ENCODE results near the gene PLD1.

The PLD1 gene

DNA sequence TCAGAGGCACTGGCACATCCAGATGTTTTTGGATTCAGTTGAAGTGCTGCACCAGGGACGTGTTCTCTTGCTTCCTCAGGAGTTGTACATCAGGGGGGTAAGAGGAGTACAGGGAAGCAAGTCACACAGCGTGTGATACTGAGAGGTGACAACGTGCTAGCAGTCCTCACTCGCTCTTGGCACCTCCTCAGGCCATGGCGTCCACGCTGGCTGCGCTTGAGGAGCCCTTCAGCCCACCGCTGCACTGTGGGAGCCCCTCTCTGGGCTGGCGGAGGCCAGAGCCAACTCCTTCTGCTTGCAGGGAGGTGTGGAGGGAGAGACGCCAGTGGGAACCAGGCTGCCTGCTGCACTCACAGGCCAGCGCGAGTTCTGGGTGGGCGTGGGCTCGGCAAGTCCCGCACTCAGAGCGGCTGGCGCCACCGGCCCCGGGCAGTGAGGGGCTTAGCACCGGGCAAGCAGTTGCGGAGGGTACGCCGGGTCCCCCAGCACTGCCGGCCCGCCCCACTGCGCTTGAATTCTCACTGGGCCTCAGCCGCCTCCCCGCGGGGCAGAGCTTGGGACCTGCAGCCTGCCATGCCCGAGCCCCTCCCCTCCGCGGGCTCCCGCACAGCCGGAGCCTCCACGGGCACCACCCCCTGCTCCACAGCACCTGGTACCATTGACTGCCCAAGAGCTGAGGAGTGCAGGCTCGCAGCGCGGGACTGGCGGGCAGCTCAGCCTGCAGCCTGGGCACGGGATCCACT, 64.5 kb downstream of the PLD1 start:
- no peak for DNase-seq (ENCODE audit: low read depth in 2 of 2)

DNA sequence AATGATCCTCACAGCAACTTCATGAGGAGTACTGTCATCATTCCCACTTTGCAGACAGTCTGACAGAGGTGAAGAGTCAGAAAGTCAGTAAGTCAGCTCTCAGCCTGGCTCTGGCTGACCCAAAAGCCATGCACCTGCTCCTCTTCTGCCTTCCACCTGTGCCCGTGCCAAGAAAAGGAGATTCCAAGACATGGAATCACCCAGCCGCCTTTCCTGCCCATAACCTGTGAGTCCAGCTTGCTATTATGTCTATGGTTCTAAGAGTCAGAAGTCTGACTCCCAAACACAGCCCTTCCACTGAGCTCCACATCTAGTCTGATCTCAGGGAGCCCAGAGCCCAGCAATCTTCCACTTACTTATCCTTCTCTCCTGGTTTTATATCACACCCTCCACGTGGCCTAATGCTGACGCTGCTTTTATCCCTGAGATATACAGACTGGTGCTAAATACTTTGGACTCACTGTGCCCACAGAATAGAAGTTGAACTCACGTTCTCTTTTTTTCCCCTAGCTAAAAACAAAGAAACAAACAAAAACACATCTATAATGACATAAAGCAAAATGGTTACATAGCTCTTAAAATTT, 66.0 kb downstream of the PLD1 start:
- no peak for DNase-seq (ENCODE audit: low read depth in 2 of 2)

DNA sequence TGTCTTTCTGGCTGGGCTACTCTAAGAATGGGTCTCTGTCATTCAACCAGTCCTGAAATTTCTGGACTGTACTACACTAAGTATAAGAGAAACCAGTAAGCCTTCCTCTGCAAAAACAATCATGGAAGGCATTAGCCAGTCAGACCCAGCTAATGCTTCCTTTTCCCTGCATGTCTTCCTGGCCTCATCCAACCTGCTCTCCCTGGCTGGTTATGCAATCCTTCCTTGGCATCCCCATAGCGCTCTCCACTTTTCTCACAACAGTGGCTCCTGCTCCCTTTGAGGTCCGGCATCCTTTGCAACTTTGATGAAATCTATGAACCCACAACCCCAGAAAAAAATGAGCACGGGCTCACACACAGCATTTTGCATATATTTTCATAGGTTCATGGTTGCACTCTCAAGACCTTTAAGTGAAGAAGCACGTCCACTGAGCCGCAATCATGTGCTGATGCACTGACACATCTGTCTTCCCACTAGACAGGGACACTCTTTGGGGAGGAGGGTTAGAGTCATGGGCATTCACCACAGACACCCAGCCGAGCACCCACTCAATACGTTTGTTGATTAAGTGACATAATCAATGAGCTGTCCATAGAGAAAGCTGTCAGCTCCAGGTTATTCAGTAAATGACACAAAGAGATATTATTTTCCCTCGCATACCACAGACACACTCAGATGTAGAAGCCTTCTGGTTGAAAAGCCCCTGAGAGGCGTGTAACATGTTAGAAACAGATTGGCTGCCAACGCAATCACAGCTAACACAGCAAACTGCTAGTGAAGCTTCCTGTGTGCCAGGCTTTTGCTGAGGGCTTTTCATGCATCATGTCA, 66.7 kb downstream of the PLD1 start:
- no peak for DNase-seq (ENCODE audit: low read depth in 2 of 2)

GRCh38 chr3:171741377-171741776, 68.9 kb downstream of the PLD1 start:
- no peak for DNase-seq (ENCODE audit: low read depth in 2 of 2)

- no peak for DNase-seq (ENCODE audit: low read depth in 2 of 2)
These were observed 73.7 kb downstream of the PLD1 start for GRCh38 chr3:171736556-171736955.

- DNase-seq (ENCODE audit: low read depth in 2 of 2) = no peak
These were observed 76.7 kb downstream of the PLD1 start for GRCh38 chr3:171733561-171733960.

- DNase-seq (ENCODE audit: low read depth in 2 of 2) = no peak
These were observed 77.5 kb downstream of the PLD1 start for GRCh38 chr3:171732756-171733155.

- DNase-seq (ENCODE audit: low read depth in 2 of 2) = no peak
These were observed 78.6 kb downstream of the PLD1 start for GRCh38 chr3:171731691-171732090.

- DNase-seq (ENCODE audit: low read depth in 2 of 2) = no peak
These were observed 80.6 kb downstream of the PLD1 start for GRCh38 chr3:171729452-171730334.

DNA sequence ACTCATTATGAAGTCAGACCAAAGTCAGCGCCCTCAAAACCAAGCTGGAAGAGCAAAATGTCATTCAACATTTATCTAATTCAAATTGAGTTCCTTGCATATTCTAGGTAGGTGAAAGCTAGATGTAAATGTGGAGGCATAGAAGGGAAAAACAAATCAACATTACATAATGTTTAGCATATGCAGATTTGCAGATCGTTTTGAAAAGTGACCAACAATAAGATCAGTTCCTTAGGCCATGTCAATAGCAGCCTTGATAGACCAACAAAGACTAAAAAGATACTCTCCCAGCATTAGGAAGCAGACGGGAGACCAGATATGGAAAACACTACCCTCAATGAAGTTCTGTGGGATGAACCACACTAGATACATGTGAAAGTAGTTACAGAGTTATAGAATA, 83.0 kb downstream of the PLD1 start:
- DNase-seq (ENCODE audit: low read depth in 2 of 2) = no peak

DNA sequence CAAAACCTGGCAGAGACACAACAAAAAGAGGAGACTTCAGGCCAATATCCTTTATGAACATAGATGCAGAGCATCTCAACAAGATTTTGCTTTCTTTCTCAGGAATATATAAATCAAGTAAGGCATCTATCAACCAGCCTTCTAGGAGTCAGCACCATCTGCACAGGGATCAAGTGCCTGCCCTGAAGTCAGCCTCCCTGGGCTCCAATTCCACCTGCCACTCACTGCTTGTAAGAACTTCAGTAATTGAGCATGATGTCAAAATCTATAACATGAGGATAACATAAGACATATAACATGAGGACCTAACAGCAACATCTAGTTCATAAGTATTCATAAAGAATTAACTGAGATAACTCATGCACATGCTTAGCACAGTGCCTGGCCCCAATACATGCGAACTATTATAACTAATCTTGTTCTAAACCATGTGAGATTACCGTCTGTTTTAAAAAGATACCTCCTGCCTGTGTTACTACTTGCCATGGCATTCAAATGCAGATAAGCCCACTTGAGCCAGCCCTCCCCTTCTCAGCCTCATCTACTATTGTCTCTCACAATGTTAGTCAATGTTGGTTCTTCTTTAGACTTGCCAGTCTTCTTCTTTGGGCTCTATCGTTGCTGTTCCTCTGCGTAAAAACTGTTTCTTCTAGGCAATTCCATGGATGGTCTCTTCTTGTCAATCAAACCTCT, 91.6 kb downstream of the PLD1 start:
- DNase-seq (ENCODE audit: low read depth in 2 of 2) = no peak

- no peak for DNase-seq (ENCODE audit: low read depth in 2 of 2)
These were observed 95.1 kb downstream of the PLD1 start for GRCh38 chr3:171715155-171715554.

DNA sequence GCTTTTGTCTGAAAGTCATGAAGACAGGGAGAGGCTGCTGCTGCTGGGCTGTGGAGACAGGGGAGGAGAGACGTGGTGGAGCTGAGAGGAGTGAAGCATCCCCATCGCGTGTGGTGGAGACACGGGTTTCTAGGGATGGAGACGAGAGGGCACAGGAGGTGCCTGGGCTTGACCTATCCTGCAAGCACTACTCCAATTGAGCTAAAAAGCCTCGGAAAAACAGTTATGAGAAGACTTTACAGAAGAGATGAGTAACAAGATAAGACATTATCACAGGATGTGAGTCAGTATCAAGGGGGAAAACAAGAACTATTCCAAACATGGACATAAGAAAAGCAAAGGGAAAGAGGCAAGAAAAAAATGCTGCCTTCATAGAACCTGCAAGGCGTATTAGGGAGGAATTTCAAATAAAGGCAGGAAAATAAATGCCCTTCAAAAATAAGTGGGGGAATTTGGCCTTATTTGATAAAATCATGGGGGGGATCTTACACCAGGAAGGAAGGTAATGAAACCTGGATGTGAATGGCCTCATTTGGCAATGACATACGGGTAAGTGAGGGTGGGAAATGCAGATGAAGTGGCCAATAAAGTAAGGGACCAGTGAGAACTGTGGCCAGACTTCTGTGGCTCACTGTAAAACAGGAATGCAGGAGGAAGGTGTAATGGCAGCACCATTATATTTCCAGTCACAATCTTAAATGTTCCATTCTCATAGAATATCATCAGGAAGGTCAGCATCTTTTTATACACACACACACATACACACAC, 97.9 kb downstream of the PLD1 start:
- DNase-seq (ENCODE audit: low read depth in 2 of 2) = no peak

DNA sequence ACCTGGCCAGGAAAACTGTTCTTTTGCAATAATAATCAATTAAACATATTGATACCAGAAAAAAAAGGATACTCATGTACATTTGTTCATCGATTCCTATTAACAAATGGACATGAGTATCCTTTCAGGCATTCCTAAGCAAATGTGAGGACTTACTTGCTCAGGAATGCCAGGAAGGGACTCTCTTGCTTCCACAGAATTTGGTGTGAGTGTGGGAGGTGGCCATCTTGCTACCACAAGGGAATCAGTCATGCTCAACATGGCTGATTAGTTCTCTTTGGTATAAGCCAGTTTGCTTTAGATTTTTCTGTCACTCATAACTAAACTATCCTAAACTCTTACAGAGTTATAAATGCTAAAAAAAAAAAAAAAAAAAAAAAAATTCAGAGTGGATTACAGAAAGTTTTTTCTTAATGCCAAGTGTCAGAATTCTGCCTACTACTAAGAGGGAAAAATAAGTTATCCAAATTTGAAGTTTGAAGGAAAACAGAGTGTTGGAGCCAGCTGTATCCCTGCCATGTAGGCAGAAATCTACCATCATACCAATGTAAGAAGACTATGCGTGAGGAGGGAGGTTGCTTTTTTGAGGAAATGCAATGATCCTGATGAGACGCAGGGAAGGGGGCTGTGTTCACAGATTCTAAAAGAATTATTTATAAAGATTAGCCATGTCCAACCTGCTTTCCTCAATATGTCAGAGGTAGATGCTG, 98.7 kb downstream of the PLD1 start:
- no peak for DNase-seq (ENCODE audit: low read depth in 2 of 2)

- DNase-seq (ENCODE audit: low read depth in 2 of 2) = no peak
These were observed 99.9 kb downstream of the PLD1 start for GRCh38 chr3:171710359-171710758.

DNA sequence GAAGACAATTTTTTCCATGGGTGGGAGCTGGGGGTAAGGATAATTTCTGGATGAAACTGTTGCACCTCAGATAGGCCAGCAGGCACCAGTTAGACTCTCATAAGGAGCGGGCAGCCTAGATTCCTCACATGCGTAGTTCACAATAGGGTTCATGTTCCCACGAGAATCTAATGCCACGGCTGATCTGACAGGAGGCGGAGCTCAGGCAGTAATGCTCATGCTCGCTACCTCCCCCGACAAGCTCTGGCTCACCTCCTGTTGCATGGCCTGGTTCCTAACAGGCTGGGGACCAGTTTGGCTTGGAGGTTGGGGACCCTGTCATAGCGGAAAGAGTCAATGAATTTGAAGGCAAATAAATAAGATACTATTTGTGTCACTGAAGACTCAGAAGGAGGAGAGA, 105.5 kb downstream of the PLD1 start:
- DNase-seq (ENCODE audit: low read depth in 2 of 2) = no peak

DNA sequence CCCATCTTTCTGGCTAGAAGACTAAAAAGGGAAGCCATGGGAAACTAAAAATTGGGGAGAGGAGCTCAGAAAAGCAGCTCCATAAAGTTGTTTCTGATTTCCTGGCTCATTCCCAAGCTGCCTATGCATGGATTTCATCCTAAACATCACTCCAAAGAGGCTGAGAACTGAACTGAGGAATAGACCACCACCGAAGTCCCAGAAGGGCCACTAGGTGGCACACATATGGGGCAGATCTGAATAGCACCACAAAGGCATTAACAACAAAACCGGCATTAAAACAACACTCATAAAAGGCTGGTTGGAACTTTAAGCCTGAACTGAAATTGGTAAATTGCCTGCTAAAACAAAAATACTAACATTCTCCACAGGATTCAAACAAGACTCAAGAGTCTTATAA, 106.3 kb downstream of the PLD1 start:
- no peak for DNase-seq (ENCODE audit: low read depth in 2 of 2)

DNA sequence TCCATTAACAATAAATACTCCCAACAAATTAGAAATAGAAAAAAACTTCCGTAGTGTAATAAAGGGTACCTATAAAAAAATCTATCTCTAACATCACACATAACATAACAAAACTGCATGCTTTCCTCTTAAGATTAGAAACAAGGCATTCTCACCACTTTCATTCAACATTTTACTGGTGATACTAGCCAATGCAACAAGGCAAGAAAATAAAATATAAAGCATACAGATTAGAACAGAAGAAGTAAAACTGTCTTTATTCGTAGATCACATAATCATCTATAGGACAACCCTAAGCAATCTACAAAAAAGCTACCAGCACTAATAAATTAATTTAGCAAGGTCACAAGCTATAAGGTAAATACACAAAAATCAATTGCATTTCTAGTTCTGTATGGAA, 107.1 kb downstream of the PLD1 start:
- no peak for DNase-seq (ENCODE audit: low read depth in 2 of 2)

DNA sequence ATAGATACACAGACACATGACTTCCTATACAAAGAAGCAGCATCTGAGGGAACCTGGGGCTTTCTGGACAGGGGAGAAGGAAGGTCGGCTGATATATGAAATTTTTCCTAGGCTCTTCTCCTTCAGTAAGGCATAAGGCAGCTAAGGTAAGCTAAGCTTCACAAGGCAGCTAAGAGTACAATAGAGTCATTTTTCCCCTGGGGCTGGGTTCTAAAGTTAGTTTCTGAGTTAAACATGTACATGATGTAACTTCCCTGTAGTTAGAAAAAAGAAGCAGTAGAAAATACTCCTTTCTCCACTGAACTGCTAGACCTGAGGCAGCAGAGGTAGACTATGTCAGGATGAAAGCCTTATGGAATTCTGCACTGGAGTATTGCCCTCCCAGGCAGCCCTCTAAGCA, 109.6 kb downstream of the PLD1 start:
- DNase-seq (ENCODE audit: low read depth in 2 of 2) = no peak

DNA sequence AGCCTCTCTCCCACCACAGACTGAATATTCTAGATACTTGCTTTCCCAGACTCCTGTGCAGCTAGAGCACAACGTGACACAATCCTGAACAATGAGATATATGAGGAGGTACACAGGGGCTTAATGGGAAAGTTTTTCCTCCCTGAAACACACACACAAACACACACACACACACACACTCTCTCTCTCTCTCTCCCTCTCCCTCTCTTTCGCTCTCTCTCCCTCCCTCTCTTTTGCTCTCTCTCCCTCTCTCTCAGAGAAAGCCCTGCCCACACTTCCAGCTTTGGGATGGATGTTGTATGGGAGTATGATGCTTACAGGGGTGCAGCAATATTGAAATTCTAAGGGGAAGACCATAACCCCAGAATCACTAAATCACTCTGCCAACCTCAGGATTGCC, 110.1 kb downstream of the PLD1 start:
- DNase-seq (ENCODE audit: low read depth in 2 of 2) = no peak

Measured in stimulated activated CD8-positive, alpha-beta memory T cell treated with anti-CD3 and anti-CD28 coated beads, Interleukin-7, amount 100 ng/mL, for 4 hours (primary cell).